Progenitor cell of endocrine pancreas (in vitro differentiated cells): ENCODE data around the gene KRTAP10-10. TPM values are rescaled to one million over a fixed set of nuclear protein-coding genes. Genes with fewer than 3 reads are reported as not detected.
A peak's percentile ranks its signal among the peaks of the same experiment; 100 is the strongest.

Experiments used
- DNase-seq: peaks from one replicate; pipeline ENCODE4 v3.0.0; 2021; ENCODE audit warnings: low spot score; ENCODE audit not compliant: unreplicated experiment
- H3K27ac Mint-ChIP-seq: 2 replicates; pipeline ENCODE4 v1.8.0; 2021; ENCODE audit warnings: mild to moderate bottlenecking, moderate library complexity, mixed read lengths
- H3K27me3 Mint-ChIP-seq: 2 replicates; pipeline ENCODE4 v1.8.0; 2021; ENCODE audit warnings: mixed read lengths
- H3K36me3 Mint-ChIP-seq: 2 replicates; pipeline ENCODE4 v1.8.0; 2022; ENCODE audit warnings: mixed read lengths; ENCODE audit not compliant: insufficient read depth
- H3K4me1 Mint-ChIP-seq: 2 replicates; pipeline ENCODE4 v1.8.0; 2021; ENCODE audit warnings: low read depth, mixed read lengths
- H3K4me3 Mint-ChIP-seq: 2 replicates; pipeline ENCODE4 v1.8.0; 2021; ENCODE audit warnings: low read depth, mild to moderate bottlenecking, moderate library complexity, mixed read lengths
- H3K9me3 Mint-ChIP-seq: 2 replicates; pipeline ENCODE4 v1.8.0; 2021; ENCODE audit warnings: low read depth, mixed read lengths
- CTCF ChIP-seq: fragments of 200-600 bp; sonication (generic); IDR thresholded peaks from one replicate; pipeline ENCODE4 v1.5.0; 2021; ENCODE audit warnings: antibody characterized with exemption, mild to moderate bottlenecking; ENCODE audit not compliant: unreplicated experiment
- total RNA-seq: library from RNA; stranded (reverse); gene quantifications from 2 replicates; pipeline ENCODE4 v1.2.1, GENCODE V29; 2021

Gene KRTAP10-10
- total RNA-seq, 1 donor from 2014 or later, result not detected

GRCh38 chr21:44618504-44618903 is 18.7 kb upstream of the KRTAP10-10 start:
- no peak overlapping the region for H3K4me3 Mint-ChIP-seq
- H3K36me3 Mint-ChIP-seq, result peaks cover 5% of the 10 kb centered on the region
- no peak overlapping the region for H3K27ac Mint-ChIP-seq
- H3K27me3 Mint-ChIP-seq, result peaks cover 3% of the 10 kb centered on the region
- no peaks in the 10 kb centered on the region for H3K4me1 Mint-ChIP-seq
- peak; percentile 33 for TF ChIP-seq CTCF
- DNase-seq, result no peak
- H3K9me3 Mint-ChIP-seq, result peaks cover 28% of the 10 kb centered on the region

GRCh38 chr21:44618909-44619308 is 18.2 kb upstream of the KRTAP10-10 start:
- peaks cover 32% of the 10 kb centered on the region for H3K9me3 Mint-ChIP-seq
- DNase-seq, result no peak
- peaks cover 3% of the 10 kb centered on the region for H3K27me3 Mint-ChIP-seq
- H3K4me1 Mint-ChIP-seq, result no peaks in the 10 kb centered on the region
- no peak for TF ChIP-seq CTCF
- peaks cover 5% of the 10 kb centered on the region for H3K36me3 Mint-ChIP-seq
- no peak overlapping the region for H3K4me3 Mint-ChIP-seq
- H3K27ac Mint-ChIP-seq, result no peak overlapping the region

GRCh38 chr21:44619886-44620285 is 17.3 kb upstream of the KRTAP10-10 start:
- no peak for DNase-seq
- no peaks in the 10 kb centered on the region for H3K4me1 Mint-ChIP-seq
- H3K9me3 Mint-ChIP-seq, result peaks cover 42% of the 10 kb centered on the region
- no peaks in the 10 kb centered on the region for H3K27me3 Mint-ChIP-seq
- peaks cover 5% of the 10 kb centered on the region for H3K36me3 Mint-ChIP-seq
- no peak overlapping the region for H3K27ac Mint-ChIP-seq
- no peak for TF ChIP-seq CTCF
- no peak overlapping the region for H3K4me3 Mint-ChIP-seq

- Mint-ChIP-seq H3K36me3 (peaks cover 5% of the 10 kb centered on the region), H3K27ac (no peak overlapping the region), H3K4me3 (no peak overlapping the region), H3K9me3 (peaks cover 44% of the 10 kb centered on the region), H3K27me3 (no peaks in the 10 kb centered on the region), H3K4me1 (no peaks in the 10 kb centered on the region)
- DNase-seq, result no peak
- no peak for TF ChIP-seq CTCF
These were observed 13.6 kb upstream of the KRTAP10-10 start for GRCh38 chr21:44623575-44623974.

GRCh38 chr21:44625756-44626155 is 11.4 kb upstream of the KRTAP10-10 start:
- Mint-ChIP-seq H3K36me3 (peaks cover 2% of the 10 kb centered on the region), H3K9me3 (peaks cover 34% of the 10 kb centered on the region), H3K4me1 (no peaks in the 10 kb centered on the region), H3K4me3 (no peak overlapping the region), H3K27ac (no peak overlapping the region), H3K27me3 (no peaks in the 10 kb centered on the region)
- no peak for DNase-seq
- no peak for TF ChIP-seq CTCF
